Activated CD4-positive, alpha-beta T cell treated with anti-CD3 and anti-CD28 coated beads, Interleukin-2, amount 50 U/mL, for 48 hours (primary cell): ENCODE data around the gene XRCC3.

Experiments used
- DNase-seq, 2 experiments: peaks; one replicate each; pipeline ENCODE4 v3.0.0-alpha.2; 2020

The XRCC3 gene

DNA sequence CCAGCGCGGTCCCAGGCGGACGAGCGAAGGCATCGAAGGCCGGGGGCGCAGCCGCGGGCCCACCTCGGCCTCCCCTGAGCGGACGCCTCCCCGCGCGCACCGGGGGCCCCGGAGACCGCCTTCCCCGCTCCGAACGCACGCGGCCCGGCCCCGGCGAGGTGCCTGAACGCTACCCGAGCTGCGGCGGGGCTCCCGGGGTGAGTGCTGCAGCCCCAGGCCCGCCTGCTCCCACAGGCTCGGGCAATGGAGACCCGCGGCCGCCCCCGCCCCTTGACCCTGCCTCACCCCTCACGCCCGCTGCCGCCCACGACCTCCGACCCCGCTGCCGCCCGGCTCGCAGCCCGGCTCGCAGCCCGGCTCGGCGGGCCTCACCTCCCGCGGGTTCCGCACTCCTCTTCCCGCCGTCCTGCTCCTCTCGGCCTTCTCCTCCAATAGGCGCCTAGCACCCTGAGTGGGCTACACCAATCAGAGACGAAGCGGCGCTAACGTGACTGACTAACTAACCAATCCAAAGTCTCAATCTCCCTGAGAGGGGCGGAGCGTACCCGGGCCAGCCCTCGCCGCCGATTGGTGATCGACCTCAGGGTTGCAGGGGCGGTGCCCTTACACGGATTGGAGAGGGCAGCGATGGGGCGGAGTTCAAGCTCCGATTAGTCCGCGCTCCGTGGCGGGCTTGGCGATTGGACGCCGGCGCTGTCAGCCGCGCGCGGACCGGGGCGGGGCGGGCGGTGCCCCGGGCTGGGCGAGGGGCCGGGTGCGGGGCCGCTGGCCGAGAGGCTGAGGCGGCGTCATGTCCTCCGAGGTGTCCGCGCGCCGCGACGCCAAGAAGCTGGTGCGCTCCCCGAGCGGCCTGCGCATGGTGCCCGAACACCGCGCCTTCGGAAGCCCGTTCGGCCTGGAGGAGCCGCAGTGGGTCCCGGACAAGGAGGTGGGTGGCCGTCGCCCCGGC lies at the start of gene XRCC3, which contains the start of gene ZFYVE21:
TSS of gene XRCC3 (minus strand) at position 400 of the 949 bp plus-strand sequence. CDS start 4,364 bp downstream, outside the sequence.
TSS of gene ZFYVE21 (plus strand) at position 759 of the 949 bp plus-strand sequence. CDS start at position 791, 32 bp downstream.
- DNase-seq: peak; percentile 100

DNA sequence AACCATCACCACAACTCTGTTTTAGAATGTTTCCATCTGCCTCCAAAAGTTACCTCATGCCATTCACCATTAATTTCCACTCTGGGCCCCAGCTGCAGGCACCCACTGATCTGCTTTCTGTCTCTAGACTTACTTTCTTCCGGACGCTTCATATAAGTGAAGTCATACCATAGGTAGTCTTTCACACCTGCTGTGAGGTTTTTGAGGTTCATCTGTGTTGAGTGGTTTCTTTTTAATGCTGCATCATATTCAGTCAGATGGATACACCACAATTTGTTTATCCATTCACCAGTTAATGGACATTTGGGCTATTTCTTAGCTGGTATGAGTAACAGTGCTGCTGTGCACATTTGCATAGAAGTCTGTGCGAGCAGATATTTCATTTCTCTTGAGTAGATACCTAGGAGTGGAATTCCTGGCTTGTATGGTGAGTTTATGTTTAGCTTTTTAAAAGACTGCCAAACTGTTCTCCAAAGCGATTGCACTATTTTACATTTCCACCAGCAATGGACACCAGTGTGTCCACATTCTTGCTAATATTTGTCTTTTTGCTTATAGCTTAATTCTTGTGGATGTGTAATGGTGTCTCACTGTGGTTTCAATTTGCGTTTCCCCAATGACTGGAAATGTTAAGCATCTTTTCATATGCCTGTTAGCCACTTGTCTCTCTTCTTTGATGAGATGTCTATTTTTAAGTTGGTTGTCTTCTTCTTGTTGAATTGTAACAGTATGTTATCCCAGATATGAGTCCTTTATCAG lies 48.7 kb upstream of the XRCC3 start:
- DNase-seq: no peak

DNA sequence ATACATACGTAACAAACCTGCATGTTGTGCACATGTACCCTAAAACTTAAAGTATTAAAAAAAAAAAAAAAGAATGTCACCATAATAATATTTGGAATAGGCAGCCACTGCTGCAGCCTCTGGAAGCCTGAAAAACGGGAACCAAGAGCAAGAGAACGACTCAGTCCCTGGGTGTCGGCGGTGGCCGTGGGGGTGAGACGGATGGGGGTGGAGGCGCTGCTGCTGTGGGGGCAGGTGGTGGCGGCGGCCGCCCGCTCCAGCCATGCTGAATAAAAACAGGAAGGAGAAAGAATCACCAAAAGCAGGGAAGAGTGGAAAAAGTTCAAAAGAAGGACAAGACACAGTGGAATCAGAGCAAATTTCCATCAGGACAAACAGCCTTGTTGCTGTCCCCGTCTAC lies 47.3 kb upstream of the XRCC3 start:
- DNase-seq: no peak

DNA sequence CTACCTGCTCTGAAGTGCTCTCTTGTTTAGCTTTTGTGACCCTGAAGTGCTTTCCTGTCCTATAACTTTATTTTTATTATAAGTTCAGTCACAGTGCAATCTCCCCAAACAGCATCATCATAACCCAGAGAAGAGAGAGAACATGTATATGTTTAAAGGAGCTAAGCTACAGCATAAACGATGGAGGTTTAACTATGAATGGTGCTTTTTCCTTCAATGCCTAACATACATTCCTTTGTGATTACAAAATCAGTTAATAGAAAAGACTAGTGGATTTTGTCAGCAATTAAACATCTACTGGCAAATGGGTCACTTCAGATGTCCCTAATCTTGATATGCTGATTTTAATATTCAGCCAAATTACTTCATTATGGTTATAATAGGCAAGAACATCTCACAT lies 46.8 kb upstream of the XRCC3 start:
- no peak for DNase-seq

DNA sequence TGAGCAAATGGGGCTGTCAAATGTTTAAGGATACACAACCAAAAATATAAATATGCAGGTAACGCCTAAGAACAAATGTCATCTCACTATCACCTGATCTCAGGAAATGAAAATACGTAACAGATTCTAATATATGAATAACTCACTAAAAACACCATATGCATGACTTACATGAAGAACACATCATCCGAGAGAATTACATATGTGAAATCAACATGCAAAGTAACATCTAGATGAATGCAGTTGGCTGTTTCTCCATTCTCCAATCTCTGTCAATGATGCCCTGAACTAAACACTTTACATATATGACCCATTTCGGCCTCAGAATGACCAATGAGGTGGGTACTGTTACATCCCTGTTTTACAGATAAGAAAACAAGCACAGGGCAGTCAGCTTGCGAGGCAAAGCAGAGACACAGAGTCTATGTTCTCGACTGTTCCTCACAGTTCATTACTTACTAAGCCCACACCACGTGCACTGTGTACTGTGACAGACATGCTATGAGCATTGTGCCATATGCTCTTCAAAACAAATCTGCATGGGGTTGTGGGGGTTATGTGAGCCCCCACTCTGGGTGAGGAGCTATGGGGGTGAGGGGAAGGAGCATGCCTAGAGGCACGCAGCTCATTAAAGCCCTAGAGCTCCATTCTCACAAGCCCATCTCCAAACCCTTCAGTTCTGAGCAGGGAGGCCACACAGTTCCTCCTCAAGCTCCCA lies 43.0 kb upstream of the XRCC3 start:
- DNase-seq: no peak

DNA sequence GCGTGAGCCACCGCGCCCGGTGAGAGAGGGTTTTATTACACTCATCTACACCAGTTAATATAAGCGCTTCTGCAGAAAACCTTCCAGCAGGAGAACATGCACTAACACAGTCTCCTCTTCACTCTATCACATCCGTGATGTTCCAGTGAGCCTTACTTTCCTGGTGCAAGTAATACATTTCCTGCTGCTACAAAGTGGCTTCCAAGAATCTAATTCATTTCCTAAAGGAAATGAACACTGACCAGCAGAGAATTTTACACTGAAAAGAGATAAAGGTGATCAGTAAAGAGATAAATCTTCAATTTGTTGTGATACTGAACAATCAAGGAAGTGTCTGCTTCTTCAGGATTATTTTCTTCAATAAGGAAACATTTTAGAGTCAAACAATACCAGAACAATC lies 39.8 kb upstream of the XRCC3 start:
- no peak for DNase-seq

DNA sequence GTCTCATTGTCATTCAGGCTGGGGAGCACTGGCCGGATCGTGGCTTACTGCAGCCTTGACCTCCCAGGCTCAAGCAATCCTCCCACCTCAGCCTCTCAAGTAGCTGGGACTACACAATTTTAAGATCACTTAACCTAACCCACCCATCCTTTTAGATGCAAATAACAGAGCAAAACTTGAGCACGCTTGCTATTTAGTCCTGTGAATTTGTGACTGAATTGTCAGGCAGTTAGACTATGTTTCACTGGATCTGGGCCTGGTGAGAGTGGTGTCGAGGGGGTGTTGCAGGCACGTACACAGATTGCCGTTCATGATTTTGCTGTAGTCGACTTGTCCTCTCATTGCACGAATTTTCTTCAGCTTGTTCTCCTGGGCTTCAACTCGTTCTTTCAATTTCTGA lies 38.5 kb upstream of the XRCC3 start:
- DNase-seq: no peak

DNA sequence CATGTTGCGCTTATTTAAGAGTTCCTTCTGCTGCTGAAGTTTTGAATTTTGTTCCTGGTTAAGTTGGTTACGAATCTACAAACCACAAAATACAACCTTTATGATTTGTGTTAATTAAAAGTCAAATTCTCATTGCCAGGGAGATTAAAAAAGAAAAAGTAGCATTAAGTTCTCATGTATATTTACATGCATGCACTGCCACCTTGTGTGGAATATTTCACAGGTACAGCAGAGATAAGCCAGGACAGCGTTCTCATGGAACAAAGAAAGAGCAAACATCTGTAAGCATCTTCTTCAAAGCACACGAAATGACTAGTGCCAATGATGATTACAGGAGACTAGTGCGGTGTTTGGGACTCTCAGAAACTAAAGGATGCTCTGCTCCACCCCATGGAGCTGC lies 34.6 kb upstream of the XRCC3 start:
- no peak for DNase-seq

DNA sequence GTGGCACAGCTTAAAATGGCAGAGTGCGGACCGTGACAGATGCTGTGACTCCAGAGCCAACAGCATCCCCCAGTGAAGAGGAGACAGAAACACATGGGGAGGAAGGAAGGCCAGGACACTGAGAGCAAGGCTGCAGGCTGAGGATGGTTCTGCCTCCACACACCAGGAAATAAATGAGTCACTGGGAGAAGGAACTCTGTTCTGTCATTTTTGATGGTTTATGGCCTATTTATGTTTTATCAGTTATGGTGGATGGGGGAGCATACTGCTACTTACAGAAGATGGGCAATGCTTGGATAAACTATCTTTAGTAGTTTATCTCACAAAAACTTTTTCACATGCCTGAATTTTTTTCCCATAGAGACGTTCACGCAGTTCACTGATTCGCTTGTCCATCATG lies 34.2 kb upstream of the XRCC3 start:
- no peak for DNase-seq

DNA sequence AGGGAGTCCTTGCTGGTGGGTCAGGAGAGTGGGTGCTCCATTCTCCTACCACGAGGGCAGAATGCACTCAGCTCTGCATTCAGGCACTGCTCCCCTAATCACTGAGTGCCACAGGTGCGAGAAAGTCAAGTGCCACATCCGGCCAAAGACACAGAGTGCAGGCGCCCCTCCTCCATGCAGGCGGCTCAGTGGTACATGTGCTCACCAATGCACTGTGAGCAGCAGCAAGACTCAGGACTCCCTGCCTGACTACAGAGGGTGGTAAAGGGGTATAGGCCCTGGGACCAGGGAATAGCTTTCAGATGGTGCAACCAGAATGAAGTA lies 33.2 kb upstream of the XRCC3 start:
- peak; percentile 37 to 41 for DNase-seq

DNA sequence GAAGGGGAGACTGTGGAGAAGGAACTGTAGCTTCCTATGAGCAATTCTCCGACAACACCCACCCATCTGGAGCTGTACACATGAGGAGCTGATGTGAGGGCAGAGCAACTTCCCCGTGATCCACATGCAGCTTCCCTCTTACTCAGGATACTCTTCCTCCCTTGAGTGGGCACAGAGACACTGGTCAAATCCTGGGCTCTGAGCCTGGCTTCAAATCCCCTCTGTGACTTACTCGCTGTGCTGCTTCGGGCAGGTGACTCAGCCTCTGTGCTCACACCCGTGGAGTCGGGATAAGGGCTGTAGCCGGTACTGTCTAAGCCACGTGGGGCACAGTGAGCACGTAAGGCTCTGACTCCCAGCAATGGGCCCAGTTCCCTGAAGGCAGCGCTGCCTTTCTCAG lies 31.4 kb upstream of the XRCC3 start:
- DNase-seq: no peak

DNA sequence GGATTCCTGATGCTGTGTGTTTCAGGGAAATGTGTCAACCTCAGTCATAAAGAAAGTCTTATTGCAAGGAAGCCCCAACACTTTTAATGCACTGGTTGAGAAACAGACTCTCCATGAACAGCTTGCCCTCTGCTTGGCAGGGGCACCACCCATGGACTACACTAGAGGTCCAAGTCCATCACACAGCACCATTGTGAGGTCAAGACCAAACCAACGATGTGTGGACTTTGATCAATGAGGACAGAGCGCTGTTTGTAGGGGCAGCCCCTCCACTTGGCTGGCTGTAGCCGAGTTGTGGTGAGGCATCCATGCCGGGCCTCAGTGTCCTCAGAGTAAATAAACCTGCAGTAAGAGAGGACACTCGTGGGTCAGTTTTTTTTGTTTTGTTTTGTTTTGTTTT lies 30.2 kb upstream of the XRCC3 start:
- DNase-seq: no peak

DNA sequence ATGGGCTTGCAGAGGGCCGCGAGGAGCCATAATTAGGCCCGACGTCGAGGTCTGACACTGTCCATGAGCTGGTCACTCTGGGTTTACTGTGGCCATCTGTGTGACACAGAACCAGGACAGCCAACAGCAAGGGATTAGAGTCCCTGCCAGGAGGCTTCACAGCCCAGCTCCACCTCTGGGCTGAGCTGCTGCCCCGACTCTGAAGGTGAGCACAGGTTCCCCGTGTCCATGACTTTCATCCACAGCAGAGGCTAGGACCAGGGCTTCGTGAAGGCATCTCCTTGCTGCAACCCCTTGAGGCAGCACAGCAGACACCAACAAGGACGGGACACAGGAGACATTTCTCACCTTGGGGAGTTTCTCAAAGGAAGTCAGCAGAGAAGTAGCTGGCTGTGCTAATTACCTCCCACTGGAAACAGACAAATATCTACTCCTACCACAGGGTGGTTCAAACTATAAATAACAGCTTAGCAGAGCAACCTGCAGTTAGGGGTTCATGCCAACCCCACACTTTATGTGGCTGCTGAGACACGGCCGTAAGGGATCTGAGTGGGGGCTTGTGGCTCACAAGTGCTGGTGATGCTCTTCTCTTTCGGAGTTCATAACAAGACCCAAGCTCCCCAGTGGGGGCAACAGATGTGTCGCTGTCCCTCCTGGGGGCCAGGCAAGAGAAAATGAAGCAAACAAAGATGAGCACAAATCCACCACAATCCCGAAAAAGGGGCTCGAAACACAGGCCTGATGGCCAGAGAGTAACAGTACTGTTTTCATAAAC lies 29.6 kb upstream of the XRCC3 start:
- no peak for DNase-seq

DNA sequence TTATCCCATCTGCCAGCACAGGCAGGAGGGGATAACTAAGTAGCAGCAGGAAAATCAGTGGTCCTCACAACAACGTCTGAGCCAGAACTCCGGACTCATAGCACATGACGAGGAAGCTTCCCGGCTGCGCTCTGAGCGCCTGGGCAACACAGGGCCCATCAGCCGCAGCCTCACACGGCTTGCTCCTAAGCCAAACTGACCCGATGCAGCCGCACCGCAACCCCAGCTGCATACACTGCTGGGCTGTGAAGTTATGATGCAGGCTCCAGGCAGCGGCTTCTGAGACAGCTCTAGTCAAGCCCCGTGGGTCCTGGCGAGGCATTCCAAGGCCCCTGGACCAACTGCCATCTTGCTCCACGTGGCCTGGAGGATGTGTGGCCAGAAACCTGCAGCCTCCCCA lies 28.4 kb upstream of the XRCC3 start:
- DNase-seq: no peak

DNA sequence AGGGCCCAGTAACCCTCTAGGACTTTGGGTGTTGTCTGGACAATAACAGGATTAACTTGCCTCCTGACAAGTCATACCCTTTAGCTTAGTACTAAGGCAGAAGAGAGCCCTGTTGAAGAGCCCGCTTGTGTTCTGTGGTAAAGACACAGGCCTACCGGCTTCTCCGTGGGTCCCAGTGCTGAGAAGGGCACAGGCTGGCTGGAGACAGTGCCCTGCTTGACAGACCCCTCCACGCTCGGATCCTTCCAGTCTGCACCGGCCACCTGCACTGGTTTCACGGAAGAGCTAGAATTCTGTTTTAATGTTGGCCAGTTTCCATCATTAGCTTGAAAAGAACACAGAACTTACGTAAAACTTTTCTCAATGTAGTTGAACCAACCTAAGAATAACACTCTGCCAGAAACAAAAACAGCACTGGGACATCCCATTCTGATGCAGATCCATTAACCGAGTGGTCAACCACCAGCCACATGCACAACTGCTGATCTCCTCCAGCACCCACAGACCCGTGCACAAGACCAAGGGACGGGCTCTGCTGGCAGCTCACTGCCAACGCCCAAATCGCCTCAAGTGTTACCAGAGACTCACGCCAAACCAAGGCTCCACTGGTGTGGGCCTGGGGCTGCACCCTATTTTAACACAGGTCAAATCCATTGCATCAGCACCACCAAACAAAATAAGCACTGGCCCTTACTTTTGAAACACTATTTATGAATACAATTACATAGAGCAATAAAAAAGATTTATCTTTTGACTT lies 27.4 kb upstream of the XRCC3 start:
- no peak for DNase-seq

DNA sequence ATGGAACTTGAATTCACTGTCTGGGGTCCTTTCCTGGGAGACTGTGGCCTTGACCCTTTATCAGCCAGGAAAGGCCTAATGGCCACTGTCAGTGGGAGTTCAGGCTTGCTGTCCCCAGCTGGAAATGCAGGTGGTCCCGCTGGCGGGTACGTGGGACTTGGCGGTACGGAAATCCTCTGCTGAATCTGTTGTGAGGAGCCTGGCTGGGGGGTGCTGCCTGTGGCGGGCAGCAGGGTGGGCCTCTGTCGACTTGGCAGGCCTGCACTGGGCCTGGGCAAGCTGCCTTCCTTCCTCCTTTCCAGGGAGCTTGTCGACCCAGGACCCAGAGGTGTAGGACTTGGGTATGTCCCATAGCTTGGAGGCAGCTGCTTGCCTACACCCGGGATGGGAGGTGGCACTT lies 26.6 kb upstream of the XRCC3 start:
- DNase-seq: no peak

DNA sequence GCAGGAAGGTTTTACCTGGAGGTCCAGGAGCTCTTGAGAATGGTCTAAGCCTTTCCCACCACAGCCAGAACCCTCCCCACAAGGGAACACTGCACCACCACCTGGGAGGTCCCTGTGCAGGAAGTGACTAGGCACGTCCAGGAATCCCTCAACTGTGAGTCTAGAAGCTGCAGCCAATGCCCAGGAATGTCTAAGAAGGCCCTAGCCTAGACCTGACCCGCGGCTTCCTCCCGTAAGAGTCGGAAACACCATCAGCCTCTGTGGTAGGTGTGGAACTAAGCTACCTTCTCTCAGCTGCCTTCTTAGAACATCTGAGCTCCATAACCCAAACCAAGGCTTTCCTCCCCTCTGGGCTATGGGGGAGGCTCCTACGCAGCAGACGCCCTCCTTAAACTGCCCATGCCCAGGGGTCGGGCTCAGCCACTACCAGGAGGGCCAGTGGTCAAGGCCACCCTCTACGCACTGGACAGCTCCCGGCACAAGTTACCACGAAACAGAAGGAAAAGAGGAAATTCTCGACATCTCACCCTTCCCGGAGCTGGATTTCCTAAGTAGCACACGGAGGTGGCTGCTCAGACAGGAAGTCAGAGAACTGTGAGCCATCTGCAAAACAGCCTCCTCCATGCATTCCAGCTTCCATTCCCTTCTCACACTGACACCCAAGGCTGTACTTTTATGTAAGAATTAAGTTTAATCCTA lies 25.9 kb upstream of the XRCC3 start:
- DNase-seq: no peak

DNA sequence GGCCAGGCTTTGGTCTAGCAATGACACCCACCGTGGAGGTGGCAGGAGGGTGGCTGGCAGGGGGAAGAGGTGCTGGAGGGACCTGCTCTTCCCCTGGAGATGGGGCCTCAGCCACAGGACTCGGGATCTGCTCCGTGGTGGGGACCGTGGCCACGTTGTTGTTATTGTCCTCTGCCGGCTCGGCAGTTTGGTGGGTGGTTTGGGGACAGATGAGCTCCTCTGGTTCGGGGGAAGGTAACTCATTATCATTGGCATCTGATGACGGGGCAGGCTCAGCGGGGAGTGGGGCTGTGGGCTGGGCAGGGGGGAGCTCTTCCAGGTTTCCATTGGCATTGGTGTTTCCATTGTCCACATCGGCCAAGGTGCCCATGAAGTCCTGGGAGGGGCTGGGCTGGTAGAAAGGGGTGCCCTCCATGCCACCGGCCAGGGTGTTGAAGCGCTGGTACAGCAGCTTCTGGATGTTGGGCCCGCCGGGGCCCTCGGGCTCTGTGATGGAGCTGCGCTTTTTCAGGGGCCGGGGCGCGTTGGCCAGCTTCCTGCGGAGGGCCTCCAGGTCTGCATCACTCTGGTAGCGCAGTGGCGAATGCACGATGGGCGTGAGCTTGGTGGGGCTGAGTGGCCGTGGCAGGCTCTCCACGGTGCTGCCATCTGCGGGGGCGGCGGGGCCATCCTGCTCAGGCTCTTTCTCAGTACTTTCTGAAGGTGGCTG lies 24.7 kb upstream of the XRCC3 start:
- no peak for DNase-seq

DNA sequence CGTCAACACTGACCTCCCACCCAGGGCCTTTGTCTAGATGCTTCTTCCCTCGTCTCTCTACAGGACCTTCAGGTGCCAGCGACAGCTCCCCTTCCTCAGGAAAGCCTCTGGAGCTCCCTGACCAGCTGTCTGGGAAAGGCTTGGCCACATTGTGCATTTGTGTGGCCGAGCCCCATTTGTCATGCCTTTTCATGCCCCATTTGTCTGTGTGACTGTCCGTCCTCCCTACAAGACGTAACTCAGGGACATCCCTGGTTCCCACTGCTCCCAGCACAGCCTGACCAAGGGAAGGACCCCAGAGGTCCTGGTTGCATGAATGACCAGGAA lies 24.2 kb upstream of the XRCC3 start:
- DNase-seq: no peak

DNA sequence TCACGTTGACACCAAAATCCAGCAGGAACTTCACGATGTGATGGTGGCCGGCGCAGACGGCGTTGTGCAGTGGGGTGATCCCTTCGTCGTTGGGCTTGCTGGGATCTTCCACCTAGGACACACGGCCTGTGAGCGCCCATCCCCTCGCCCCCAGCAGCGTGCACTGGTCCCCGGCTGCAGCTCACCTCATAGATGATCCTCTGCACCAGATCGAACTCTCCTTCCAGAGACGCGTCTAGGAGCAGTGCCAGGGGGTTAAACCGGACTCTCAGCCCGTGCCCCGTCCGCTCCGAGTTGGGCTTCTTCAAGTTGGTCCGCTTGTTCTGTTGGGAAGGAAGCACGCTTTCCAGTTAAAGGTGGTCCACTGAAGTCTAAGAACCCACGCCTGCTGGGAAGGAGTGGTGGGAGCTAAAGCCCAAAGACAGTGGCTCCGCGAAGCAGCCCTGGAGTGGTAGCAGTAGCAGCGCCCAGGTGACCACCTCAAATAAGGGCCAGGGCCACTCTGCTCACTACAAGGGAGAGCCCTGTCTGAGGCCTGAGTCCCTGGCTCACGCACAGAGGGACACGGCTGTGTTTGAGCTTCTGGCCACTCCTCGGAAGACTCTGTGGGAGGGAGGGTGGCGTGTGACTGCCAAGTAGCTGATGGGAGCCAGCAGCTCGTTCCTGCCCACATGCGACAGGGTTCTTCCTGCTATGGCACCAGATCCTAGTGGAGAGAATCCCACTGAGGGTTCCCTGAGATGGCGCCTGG lies 23.6 kb upstream of the XRCC3 start:
- no peak for DNase-seq
